ENCODE measurements around the gene MED29.

MED29 gene

GRCh38 chr19:39411081-39411831, 20.1 kb downstream of the MED29 start:
- no peak for DNase-seq (ENCODE audit: low spot score)

- DNase-seq (ENCODE audit: low spot score) = peak; percentile 91
Measured at GRCh38 chr19:39411832-39412099, 20.6 kb downstream of the MED29 start.

- DNase-seq (ENCODE audit: low spot score) = peak; percentile 99
Measured at GRCh38 chr19:39412100-39412866, 21.1 kb downstream of the MED29 start, which contains the start of gene PLEKHG2. TSS of gene PLEKHG2 (plus strand) at chr19:39412669. CDS start at chr19:39414087, 1,418 bp downstream.

DNA sequence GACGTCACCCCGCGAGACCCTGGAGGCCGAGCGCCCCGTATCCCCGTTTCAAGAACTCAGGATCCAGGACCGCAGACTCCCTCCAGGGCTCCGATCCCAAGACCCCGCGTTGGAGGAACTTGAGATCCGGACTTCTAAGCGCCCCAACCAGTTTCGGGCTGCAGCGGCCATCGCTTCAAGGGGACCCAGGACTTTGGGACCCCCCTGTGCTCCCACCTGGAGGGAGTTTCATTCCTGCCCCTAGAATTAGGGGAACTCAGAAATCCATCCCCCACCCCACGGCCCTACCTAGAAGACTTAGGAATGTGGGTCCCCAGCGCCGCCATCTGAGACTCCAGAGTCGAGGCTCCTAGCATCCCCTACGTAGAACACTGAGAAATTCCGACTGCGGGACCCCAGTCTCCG, 21.7 kb downstream of the MED29 start:
- DNase-seq (ENCODE audit: low spot score) = no peak

GRCh38 chr19:39413272-39413910, 22.2 kb downstream of the MED29 start:
- DNase-seq (ENCODE audit: low spot score) = peak; percentile 46

DNA sequence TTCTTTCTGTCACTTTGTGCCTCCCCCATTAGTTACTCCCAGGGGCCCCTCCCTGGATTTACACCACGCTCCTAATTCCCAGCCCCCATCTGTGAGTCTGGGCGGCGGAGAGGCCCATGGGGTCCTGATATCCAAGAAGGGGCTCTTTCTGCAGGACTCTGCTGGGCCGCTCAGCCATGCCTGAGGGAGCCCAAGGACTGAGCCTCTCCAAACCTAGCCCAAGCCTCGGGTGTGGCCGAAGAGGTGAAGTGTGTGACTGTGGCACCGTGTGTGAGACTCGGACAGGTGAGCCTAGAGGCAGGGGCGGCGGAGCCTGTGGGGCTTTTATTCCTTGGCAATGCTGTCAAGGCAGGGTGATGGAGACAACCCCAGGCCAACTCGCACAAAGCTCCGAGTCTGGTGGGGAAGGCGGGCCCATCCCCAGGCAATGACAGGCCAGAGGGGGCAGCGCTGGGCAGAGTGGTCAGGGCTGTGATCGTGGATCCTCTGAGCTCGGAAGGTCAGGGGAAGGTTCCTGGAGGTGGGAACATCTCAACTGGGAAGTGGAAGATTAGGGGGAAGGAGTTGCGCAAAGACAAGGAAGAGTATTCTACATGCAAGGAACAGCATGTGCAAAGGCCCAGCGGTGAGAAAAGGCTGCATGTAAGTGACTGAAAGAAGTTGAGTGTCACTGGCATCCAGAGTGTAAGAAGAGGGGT, 22.9 kb downstream of the MED29 start:
- no peak for DNase-seq (ENCODE audit: low spot score)

DNA sequence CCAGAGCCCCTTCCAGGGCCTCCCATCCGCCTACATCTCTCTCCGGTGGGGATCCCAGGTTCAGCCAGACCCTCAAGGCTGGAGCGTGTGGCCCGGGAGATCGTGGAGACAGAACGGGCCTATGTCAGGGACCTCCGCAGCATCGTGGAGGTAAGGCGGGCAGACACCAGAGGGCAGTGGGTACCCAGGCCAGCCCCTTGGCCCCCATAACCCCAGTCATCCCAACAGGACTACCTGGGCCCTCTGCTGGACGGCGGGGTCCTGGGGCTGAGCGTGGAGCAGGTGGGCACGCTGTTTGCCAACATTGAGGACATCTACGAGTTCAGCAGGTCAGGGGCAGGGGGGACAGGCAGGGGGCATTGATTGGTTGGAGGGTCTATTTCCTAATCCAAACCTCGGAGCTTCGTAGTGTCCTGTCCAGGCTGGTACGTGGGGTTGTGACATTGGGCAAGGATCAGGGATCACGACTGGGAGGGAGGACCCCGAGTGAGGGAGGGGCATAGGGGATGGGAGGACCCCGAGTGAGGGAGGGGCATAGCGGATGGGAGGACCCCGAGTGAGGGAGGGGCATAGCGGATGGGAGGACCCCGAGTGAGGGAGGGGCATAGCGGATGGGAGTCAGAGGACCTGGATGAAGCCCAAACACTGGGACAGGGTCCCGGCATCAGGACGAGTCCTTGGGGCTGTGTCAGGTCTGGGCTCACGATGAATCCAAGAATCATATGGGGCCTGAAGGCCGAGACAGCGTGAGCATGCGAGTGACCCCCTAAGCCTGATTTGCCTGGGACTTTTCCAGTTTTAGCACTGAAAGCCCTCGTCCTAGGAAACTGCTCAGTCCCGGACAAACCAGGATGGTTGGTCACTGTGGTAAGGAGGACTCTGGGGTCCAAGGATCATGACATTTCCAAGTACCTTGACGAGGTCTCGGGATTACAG, 24.2 kb downstream of the MED29 start:
- no peak for DNase-seq (ENCODE audit: low spot score)

DNA sequence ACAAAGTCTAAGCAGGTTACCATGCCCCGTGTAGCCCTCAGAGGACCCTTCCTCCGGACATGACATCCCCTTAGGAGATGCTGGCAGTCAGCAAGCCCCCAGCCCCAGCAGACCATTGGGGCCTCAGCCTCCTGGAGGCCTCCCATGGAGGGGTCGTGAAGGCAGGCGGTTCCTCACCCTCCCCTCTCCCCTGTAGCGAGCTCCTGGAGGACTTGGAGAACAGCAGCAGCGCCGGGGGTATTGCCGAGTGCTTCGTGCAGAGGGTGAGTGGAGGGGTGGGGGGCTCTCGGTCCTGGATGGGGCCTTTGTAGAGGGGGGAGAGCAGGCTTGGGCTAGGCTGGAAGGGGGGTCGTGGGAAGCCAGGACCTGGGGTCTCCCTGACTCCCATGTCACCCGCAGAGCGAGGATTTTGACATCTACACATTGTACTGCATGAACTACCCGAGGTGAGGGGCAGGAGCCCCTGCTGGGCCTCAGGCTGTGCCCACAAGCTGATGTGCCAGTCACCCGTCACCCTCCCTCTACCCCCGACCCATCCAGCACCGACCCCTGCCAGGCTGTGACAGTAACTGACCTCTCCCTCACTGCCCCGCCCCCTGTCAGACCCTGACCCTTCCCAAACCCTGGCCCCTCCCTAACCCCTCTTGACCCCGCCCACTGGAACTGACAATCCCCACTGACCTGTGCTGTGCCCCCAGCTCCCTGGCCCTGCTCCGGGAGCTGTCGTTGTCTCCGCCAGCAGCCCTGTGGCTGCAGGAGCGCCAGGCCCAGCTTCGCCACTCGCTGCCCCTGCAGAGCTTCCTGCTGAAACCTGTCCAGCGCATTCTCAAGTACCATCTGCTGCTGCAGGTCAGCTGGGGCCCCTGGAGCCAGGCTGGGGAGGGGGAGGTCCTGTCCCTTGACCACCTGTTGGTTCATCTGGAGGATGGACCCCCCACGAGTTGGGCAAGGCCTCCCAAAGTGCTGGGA, 25.3 kb downstream of the MED29 start:
- no peak for DNase-seq (ENCODE audit: low spot score)

GRCh38 chr19:39417463-39418181, 26.4 kb downstream of the MED29 start:
- DNase-seq (ENCODE audit: low spot score) = no peak

DNA sequence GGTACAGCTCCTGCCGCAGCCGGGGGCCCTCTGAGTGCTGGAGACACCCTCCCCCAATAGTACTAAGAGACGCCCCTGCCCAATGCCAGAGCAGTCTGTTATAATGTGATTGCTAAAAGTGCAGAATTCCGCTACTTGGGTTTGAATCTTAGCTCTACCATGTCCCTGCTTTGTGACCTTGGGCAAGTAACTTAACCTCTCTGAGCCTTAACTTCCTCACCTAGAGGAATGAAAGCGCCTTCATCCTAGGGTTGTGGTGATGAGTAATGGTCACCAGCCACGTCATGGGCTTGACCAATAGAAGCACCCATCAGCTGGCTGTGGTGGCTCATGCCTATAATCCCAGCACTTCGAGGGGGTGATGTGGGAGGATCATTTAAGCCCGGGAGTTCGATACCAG, 27.8 kb downstream of the MED29 start:
- DNase-seq (ENCODE audit: low spot score) = no peak

DNA sequence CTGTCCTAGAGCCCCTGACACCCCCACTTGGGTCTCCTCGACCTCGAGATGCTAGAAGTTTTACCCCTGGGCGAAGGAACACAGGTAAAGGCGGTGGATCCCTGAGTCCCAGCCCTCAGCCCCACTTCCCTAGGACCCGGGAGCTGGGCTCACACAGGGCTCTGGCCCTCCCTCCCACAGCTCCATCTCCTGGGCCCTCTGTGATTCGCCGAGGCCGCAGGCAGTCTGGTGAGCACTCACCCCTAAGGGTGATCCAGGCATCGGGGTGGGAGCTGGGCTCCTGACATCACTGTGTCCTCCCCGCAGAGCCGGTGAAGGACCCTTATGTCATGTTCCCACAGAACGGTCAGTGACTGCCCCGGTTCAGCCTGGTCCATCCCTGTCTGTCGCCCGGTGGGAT, 29.6 kb downstream of the MED29 start:
- DNase-seq (ENCODE audit: low spot score) = no peak

DNA sequence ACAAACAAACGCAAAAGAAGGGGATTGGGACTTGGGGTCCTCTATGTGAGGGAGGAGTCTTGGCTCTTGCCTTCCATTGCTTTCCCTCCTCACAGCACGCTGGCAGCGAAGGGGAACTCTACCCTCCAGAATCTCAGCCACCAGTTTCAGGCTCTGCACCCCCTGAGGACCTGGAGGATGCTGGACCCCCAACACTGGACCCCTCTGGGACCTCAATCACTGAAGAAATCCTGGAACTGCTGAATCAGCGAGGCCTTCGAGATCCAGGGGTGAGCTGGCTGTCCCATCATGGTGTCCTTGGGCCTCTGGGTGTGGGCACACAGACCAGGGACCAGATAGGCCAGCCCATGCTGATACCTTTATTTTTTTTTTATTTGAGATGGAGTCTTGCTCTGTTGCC, 30.8 kb downstream of the MED29 start:
- no peak for DNase-seq (ENCODE audit: low spot score)

- no peak for DNase-seq (ENCODE audit: low spot score)
Measured at GRCh38 chr19:39423258-39424086, 32.3 kb downstream of the MED29 start.

DNA sequence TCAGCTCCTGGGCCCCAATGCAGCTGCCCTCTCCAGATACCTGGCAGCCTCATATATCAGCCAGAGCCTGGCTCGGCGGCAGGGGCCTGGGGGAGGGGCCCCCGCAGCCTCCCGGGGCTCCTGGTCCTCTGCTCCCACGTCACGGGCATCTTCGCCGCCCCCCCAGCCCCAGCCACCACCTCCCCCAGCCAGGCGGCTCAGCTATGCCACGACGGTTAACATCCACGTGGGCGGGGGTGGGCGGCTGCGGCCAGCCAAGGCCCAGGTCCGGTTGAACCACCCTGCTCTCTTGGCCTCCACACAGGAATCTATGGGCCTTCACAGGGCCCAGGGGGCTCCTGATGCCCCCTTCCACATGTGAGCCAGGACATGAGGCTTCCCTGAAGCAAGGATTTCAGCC, 33.8 kb downstream of the MED29 start:
- DNase-seq (ENCODE audit: low spot score) = no peak

GRCh38 chr19:39425744-39426143, 34.6 kb downstream of the MED29 start:
- no peak for DNase-seq (ENCODE audit: low spot score)

DNA sequence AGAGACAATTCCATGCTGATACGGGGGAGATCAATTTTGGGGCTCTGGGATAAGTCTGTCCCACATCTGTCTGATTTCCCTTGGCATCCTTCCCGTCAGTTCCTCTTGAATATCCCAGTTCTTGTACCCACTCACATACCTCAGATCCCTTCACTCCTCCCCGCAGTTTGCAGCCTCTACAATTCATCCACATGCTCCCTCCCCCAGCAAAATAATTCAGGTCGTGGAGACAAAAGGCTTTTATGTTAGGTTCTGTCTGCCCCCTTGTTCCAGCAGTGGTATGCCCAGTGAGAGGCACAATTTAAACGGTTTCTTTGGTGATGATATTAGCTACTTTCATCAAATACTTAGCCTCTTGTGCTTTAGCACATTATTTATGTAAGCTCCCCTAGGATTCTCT, 35.0 kb downstream of the MED29 start:
- no peak for DNase-seq (ENCODE audit: low spot score)

- no peak for DNase-seq (ENCODE audit: low spot score)
Measured at GRCh38 chr19:39427707-39428106, 36.5 kb downstream of the MED29 start.

DNA sequence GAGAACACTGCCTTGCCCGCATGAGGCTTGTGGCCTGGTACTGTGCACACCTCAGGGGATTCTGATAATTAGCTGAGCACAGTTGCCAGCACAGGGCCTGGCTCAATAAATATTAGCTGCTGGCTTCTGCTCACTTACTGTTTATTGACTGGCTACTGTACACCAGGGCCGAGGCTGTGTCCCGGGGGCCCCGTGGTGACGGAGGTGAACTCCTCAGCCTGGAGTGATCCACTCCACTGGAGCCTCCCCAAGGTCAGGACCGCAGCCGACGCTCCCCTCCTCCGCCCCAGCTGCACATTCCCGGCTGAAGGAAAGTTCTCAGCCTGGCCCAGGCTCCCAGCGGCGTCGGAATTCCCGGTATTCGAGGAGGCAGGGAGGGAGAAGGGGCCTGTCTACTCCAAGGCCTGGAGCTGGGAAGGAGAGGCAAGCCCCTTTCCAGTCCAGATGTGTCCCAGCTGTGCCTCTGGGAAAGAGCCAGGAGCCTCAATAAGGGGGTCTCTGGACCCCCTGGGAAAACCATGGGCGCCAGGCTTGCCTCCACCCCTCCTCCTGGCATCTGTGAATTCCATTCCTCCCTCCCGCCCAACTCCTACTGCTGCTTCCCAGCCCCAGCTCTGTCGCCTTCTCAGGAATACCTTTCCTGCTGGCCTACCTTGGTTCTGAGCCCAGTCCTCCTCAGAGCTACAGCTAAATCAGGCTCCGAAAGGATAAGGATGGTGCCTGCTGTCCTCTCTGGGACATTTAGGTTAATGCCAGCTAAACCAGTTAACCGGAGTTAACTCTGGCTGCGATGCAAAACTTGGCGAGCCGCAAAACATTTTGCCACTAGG, 37.3 kb downstream of the MED29 start:
- no peak for DNase-seq (ENCODE audit: low spot score)

Data from kidney capillary endothelial cell (primary cell).